Measurements from ENCODE around the gene SLCO2B1.

SLCO2B1 gene

DNA sequence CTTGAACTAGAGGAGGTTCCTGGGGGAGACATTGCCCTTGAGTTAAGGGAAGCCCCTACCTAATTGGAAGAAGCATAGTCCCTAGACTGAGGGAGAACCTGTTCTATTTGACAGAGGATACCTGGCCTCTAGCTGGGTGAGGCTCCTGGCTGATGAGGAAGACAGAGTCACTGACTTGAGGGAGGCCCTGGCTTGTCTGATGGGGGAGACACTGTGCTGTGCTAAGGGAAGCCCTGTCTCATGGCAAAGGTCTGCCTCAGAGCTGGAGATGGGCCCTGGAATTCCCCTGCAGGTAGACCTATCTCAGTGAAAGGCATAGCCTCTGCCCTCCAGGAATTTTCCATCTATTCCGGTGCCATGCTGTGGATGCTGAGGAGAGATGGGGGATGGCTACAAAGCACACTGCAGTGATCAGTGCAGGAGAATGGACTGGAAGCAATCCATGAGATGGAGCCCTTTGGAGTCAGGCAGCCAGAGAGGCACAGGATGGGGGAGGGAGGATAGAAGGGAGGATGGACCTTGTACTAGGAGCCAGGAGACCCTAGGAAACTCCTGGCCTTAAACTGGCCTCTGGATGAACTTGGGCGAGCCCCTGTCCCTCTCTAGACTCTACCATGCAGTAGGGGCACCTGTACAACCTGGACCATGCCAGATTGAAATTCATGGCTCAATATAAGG lies 39.9 kb downstream of the SLCO2B1 start:
- no peak overlapping the region for H3K4me3 ChIP-seq (ENCODE audit: low read depth, low read length)
- DNase-seq (ENCODE audit: low read depth) = no peak
- TF ChIP-seq, protein P1, sequence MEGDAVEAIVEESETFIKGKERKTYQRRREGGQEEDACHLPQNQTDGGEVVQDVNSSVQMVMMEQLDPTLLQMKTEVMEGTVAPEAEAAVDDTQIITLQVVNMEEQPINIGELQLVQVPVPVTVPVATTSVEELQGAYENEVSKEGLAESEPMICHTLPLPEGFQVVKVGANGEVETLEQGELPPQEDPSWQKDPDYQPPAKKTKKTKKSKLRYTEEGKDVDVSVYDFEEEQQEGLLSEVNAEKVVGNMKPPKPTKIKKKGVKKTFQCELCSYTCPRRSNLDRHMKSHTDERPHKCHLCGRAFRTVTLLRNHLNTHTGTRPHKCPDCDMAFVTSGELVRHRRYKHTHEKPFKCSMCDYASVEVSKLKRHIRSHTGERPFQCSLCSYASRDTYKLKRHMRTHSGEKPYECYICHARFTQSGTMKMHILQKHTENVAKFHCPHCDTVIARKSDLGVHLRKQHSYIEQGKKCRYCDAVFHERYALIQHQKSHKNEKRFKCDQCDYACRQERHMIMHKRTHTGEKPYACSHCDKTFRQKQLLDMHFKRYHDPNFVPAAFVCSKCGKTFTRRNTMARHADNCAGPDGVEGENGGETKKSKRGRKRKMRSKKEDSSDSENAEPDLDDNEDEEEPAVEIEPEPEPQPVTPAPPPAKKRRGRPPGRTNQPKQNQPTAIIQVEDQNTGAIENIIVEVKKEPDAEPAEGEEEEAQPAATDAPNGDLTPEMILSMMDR (IDR thresholded peaks at IDR 0.05; ENCODE audit: insufficient read depth, low read depth, low read length, missing control alignments) = no peak

DNA sequence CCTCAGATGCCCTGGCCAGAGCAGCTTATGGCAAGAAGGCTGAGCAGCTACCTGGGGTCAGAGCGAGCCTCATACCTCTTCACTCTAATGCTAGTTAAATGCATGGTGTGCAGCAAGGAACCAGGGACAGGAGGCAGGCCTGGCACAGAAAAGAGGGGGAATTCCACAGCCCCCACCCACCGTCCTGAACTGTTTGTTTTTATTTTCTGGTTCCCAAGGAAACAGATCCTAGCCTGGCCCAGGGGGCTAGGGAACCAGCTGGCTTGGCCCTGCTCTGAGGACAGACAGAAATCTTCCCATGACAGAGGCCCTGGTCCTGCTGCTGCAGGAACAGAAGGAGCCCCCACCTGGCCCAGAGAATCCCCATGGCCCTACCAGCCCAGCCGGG lies 40.4 kb downstream of the SLCO2B1 start:
- DNase-seq (ENCODE audit: low read depth) = no peak

DNA sequence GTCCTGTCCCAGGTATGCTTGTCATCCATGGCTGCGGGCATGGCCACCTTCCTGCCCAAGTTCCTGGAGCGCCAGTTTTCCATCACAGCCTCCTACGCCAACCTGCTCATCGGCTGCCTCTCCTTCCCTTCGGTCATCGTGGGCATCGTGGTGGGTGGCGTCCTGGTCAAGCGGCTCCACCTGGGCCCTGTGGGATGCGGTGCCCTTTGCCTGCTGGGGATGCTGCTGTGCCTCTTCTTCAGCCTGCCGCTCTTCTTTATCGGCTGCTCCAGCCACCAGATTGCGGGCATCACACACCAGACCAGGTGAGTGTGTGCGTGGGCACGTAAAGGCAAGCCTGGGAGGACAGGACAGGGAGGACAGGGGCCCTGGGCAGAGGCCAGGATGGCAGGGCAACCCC lies 42.4 kb downstream of the SLCO2B1 start:
- DNase-seq (ENCODE audit: low read depth) = no peak
- H3K4me3 ChIP-seq (ENCODE audit: low read depth, low read length) = no peak overlapping the region
- TF ChIP-seq, protein P1 (IDR thresholded peaks at IDR 0.05; ENCODE audit: insufficient read depth, low read depth, low read length, missing control alignments) = no peak

More for the DNA sequence above, 40.4 kb downstream of the SLCO2B1 start:
- TF ChIP-seq, protein P1 (IDR thresholded peaks at IDR 0.05; ENCODE audit: insufficient read depth, low read depth, low read length, missing control alignments) = no peak
- H3K4me3 ChIP-seq (ENCODE audit: low read depth, low read length) = no peak overlapping the region

DNA sequence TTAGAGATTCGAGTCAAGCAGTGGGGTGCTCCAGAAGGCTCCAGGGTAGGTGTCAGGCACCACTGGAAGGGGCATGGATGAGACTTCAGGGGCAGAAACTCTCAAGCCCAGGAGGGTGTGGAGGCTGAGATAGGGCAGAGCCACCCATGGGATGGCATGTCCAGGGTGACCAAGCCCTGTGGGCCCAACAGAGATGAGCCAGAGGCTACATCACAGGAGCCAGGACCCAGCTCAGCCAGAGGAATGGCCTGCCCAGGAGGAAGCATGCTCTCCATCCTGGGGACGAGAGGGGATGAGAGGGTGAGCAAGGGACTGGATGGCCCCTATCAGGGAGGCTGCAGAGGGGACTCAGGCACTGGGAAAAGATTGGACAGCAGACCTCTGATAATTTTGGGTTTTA lies 42.8 kb downstream of the SLCO2B1 start:
- H3K4me3 ChIP-seq (ENCODE audit: low read depth, low read length) = no peak overlapping the region
- TF ChIP-seq, protein P1 (IDR thresholded peaks at IDR 0.05; ENCODE audit: insufficient read depth, low read depth, low read length, missing control alignments) = no peak
- no peak for DNase-seq (ENCODE audit: low read depth)

DNA sequence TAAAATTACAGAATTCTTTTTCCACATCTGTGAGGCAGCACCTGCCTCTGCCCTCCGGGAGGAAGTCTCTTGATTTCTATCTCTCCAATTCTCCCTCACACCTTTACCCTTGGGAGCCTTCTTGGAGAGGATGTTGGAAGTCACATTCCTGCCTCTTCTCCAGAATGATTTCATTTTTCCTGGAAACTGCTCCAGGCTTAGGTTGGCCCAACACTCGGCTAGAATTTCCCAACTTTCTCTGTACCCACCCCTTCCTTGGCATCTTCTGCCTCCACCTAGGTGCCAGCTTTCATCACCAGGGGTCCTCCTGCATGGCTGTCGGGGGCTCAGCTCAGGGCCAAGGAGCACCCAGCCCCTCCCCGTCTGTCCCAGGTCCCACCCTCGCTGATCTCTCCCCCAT lies 43.2 kb downstream of the SLCO2B1 start:
- DNase-seq (ENCODE audit: low read depth) = no peak
- TF ChIP-seq, protein P1 (IDR thresholded peaks at IDR 0.05; ENCODE audit: insufficient read depth, low read depth, low read length, missing control alignments) = no peak
- H3K4me3 ChIP-seq (ENCODE audit: low read depth, low read length) = no peak overlapping the region

DNA sequence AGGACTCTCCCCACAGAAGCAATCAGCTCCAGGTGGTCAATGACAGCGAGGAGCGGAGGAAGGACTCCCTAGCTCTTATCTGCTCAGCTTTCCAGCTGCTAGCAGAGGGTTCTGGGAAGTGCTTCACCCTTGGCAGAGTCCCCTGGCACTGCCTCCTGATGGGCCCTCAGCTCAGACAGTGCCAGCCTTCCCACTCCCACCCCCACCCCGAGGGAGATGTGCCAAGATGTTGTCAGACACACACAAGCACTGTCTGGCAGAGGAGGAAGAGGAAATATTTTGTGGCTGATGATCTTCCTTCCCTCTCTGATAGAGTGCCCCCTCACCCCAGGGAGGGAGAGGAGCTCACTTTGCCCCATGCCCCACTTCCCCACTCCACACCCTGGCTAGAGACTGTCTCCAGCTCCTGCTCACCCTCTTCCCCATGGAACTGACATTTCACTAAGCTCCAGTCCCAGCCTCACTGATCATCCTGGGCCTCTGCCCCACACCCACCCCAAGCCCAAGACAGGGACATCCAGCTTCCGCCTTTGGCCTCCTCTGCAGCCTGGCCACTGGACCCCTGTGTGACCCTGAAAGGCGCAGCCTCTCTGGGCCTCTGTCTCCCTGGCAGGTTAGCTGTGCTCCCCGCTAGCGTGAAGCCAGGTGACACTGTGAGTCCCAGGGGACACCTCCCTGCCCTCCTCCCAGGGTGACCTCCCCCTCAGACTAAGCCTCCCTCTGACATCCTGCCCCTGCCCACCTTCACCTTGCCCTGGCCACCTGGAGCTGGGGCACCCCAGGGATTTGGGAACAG lies 44.5 kb downstream of the SLCO2B1 start:
- TF ChIP-seq, protein P1 (IDR thresholded peaks at IDR 0.05; ENCODE audit: insufficient read depth, low read depth, low read length, missing control alignments) = no peak
- no peak overlapping the region for H3K4me3 ChIP-seq (ENCODE audit: low read depth, low read length)
- DNase-seq (ENCODE audit: low read depth) = no peak
